Endothelial cell of umbilical vein (primary cell): ENCODE results near the gene UBTD2. TPM values are rescaled to one million over a fixed set of nuclear protein-coding genes. Genes with fewer than 3 reads are reported as not detected.
"Not testable (repeated sequence)": the region's sequence is repeated elsewhere in the genome, so short reads cannot be mapped to it uniquely, and the experiment has no call there.

Experiments used
- BruUV-seq: library from RNA; stranded (reverse); fragments of 400-500 nt; replicated peaks from 2 replicates; lab custom pipeline; 2021; lab: Mats Ljungman, UMichigan
- CTCF ChIA-PET: fragments of 300-600, 350-600 bp; sonication (Branson Sonifier 250); formaldehyde crosslinking; loops from one replicate; lab custom pipeline; 2021; ENCODE audit warnings: antibody characterized with exemption, inconsistent platforms; lab: Charles Lee
- POLR2A ChIA-PET: fragments of 300-600, 350-600 bp; sonication (Branson Sonifier 250); formaldehyde crosslinking; loops from one replicate; lab custom pipeline; 2021; ENCODE audit warnings: antibody characterized with exemption, inconsistent platforms; lab: Charles Lee
- DNase-seq: peaks from one replicate; pipeline ENCODE4 v3.0.0-alpha.2; 2011; ENCODE audit warnings: low read depth, low spot score
- FAIRE-seq: peaks from 2 replicates; lab custom pipeline; 2011; peaks lifted over from hg19 to GRCh38; lab: Jason Lieb, UNC
- H2AFZ ChIP-seq: 2 replicates; pipeline ENCODE4 v1.6.0; 2012; ENCODE audit warnings: low read depth, low read length, control low read depth, inconsistent platforms
- H3K27ac ChIP-seq: 2 replicates; pipeline ENCODE4 v1.5.1; 2011; ENCODE audit warnings: low read depth, mild to moderate bottlenecking, control low read depth, low read length, moderate library complexity; ENCODE audit not compliant: insufficient read depth
- H3K27me3 ChIP-seq, 2 experiments: 2 replicates each; pipeline versions ENCODE4 v1.6.0 to v1.6.1; 2011; ENCODE audit warnings: low read length in 2 of 2, mixed read lengths in 1 of 2; ENCODE audit not compliant: control insufficient read depth in 2 of 2, insufficient read depth in 2 of 2
- H3K36me3 ChIP-seq, 2 experiments: 2 replicates in 1 of 2; 3 replicates in 1 of 2; pipeline ENCODE4 v1.5.1; 2011; ENCODE audit warnings: low read length in 2 of 2, mild to moderate bottlenecking in 1 of 2, moderate library complexity in 1 of 2; ENCODE audit not compliant: control insufficient read depth in 2 of 2, insufficient read depth in 2 of 2; ENCODE audit errors: extremely low read depth in 1 of 2
- H3K4me1 ChIP-seq: 3 replicates; pipeline ENCODE4 v1.5.1; 2011; ENCODE audit warnings: mild to moderate bottlenecking, low read length; ENCODE audit not compliant: control insufficient read depth, insufficient read depth; ENCODE audit errors: extremely low read depth
- H3K4me2 ChIP-seq: 2 replicates; pipeline ENCODE4 v1.6.1; 2011; ENCODE audit warnings: low read length, control low read depth, mixed read lengths; ENCODE audit not compliant: insufficient read depth
- H3K4me3 ChIP-seq, 3 experiments: fragments of 200-600 bp in 1 of 3; sonication (generic), shearing (Covaris generic) in 1 of 3; replicated peaks in 1 of 3; 2 replicates each; pipeline ENCODE4 v1.5.1; 2011 to 2016; ENCODE audit warnings: control low read depth in 3 of 3, low read length in 3 of 3, mild to moderate bottlenecking in 2 of 3, inconsistent platforms in 1 of 3, low read depth in 1 of 3, moderate library complexity in 1 of 3; ENCODE audit not compliant: insufficient read depth in 1 of 3
- H3K79me2 ChIP-seq: 2 replicates; pipeline ENCODE4 v1.6.0; 2012; ENCODE audit warnings: low read length, inconsistent platforms; ENCODE audit not compliant: control insufficient read depth, insufficient read depth
- H3K9ac ChIP-seq: replicated peaks from 2 replicates; pipeline ENCODE3; 2011; ENCODE audit warnings: low read length, control low read depth; ENCODE audit not compliant: insufficient read depth; ENCODE audit errors: extremely low read depth
- H3K9me1 ChIP-seq: replicated peaks from 3 replicates; pipeline ENCODE4 v1.6.0; 2011; ENCODE audit warnings: mild to moderate bottlenecking, low read length; ENCODE audit not compliant: control insufficient read depth, insufficient read depth; ENCODE audit errors: extremely low read depth
- H3K9me3 ChIP-seq: replicated peaks from 2 replicates; pipeline ENCODE4 v1.5.1; 2012; ENCODE audit warnings: low read length, inconsistent platforms; ENCODE audit not compliant: control insufficient read depth, insufficient read depth
- H4K20me1 ChIP-seq: replicated peaks from 2 replicates; pipeline ENCODE3; 2011; ENCODE audit warnings: mild to moderate bottlenecking, low read length; ENCODE audit not compliant: control insufficient read depth, insufficient read depth; ENCODE audit errors: extremely low read depth
- CTCF ChIP-seq, 2 donors: IDR thresholded peaks; 1 replicate in 1 of 2; 2 replicates in 1 of 2; pipeline ENCODE4 v1.5.1; 2011; ENCODE audit warnings: low read length in 2 of 2, mild to moderate bottlenecking in 2 of 2, moderate library complexity in 2 of 2, control low read depth in 1 of 2, inconsistent platforms in 1 of 2, low read depth in 1 of 2; ENCODE audit not compliant: insufficient read depth in 1 of 2; ENCODE audit errors: extremely low read depth in 1 of 2
- EZH2 ChIP-seq: IDR thresholded peaks from 2 replicates; pipeline ENCODE4 v1.6.1; 2012; ENCODE audit warnings: borderline replicate concordance, low read depth, mild to moderate bottlenecking, moderate library complexity, low read length, inconsistent platforms; ENCODE audit not compliant: severe bottlenecking
- FOS ChIP-seq: IDR thresholded peaks from 2 replicates; pipeline ENCODE4 v1.6.1; 2011; ENCODE audit warnings: mild to moderate bottlenecking, low read length, moderate library complexity, borderline replicate concordance; ENCODE audit not compliant: insufficient read depth
- GATA2 ChIP-seq: IDR thresholded peaks from 2 replicates; pipeline ENCODE4 v1.7.0; 2011; ENCODE audit warnings: low read depth, mild to moderate bottlenecking, moderate library complexity, mixed read lengths, low read length; ENCODE audit not compliant: insufficient read length, insufficient read depth
- JUN ChIP-seq: IDR thresholded peaks from 2 replicates; pipeline ENCODE4 v1.6.1; 2011; ENCODE audit warnings: borderline replicate concordance, low read depth; ENCODE audit not compliant: insufficient read length, insufficient read depth
- MAX ChIP-seq: IDR thresholded peaks from 2 replicates; pipeline ENCODE4 v1.6.1; 2011; ENCODE audit not compliant: insufficient read depth, insufficient read length
- MYC ChIP-seq: IDR thresholded peaks from one replicate; pipeline ENCODE4 v1.6.1; 2011; ENCODE audit warnings: mild to moderate bottlenecking, low read depth, low read length
- POLR2A ChIP-seq: IDR thresholded peaks from 2 replicates; pipeline ENCODE4 v1.6.1; 2012; ENCODE audit warnings: low read depth, mild to moderate bottlenecking, control low read depth, low read length
- POLR2AphosphoS5 ChIP-seq: IDR thresholded peaks from 2 replicates; pipeline ENCODE4 v1.6.1; 2012; ENCODE audit warnings: low read depth, mild to moderate bottlenecking, control low read depth, low read length, moderate library complexity; ENCODE audit not compliant: insufficient read depth
- dilution Hi-C: fragments of 300-500 bp; cut with MboI; formaldehyde crosslinking; loops from one replicate; pipeline ENCODE4 v1.15.0; 2019; ENCODE audit warnings: low sequenced_read_pairs; ENCODE audit not compliant: extremely low pct_ligation_motif_present
- intact Hi-C: fragments of 100-400 bp; cut with micrococcal nuclease; formaldehyde crosslinking; loops from one replicate; pipeline ENCODE4 v1.10.0; 2022
- polyA plus RNA-seq, 4 experiments: library from polyadenylated mRNA; depleted of rRNA in 3 of 4; stranded (reverse) in 3 of 4; unstranded in 1 of 4; fragments of >200 nt; gene quantifications; 2 replicates each; pipeline versions ENCODE4 v1.2.1 to v1.2.3, GENCODE V29; 2011 to 2012; ENCODE audit warnings: missing spikeins in 1 of 4
- total RNA-seq: library from RNA; stranded (reverse); gene quantifications from 2 replicates; pipeline ENCODE4 v1.2.3, GENCODE V29; 2021

The UBTD2 gene
- total and polyA plus RNA-seq, 2 donors (not counting 3 experiments of a cell fraction or from before 2014, with no cell fraction given): 10.1 to 22.6 TPM

GRCh38 chr5:172288465-172288864, 4.9 kb upstream of the UBTD2 start:
- Histone ChIP-seq H3K27me3 (peaks cover 0 to 2% of the 10 kb centered on the region in 2 experiments), H3K4me3 (no peak overlapping the region), H3K9me3 (no peaks in the 10 kb centered on the region), H3K36me3 (no peaks in the 10 kb centered on the region), H3K79me2 (no peaks in the 10 kb centered on the region), H3K4me1 (peaks cover 5% of the 10 kb centered on the region), H3K27ac (no peak overlapping the region), H4K20me1 (no peaks in the 10 kb centered on the region), H3K9ac (no peak overlapping the region), H3K9me1 (no peaks in the 10 kb centered on the region), H2AFZ (no peak overlapping the region), H3K4me2 (no peak overlapping the region)
- no peak for FAIRE-seq
- dilution Hi-C loops (no loop called here), intact Hi-C loops (no loop called here)
- ChIA-PET POLR2A (interaction anchor here (0.6 kb wide), 1 partner anchor 1138 kb away, joined by 3 read pairs; no protein-coding TSS in a partner anchor), CTCF (interaction anchor here (1.1 kb wide), 1 partner anchor 100 kb away, joined by 3 read pairs; the partner anchor contains the start of gene STK10)
- no peak for TF ChIP-seq MYC
- no peak for TF ChIP-seq FOS
- TF ChIP-seq GATA2: no peak
- TF ChIP-seq JUN: no peak
- no peak for TF ChIP-seq POLR2AphosphoS5
- TF ChIP-seq CTCF (IDR thresholded peaks at IDR 0.05; ENCODE audit: extremely low read depth in 1 of 2, insufficient read depth in 1 of 2, low read depth in 1 of 2, low read length in 2 of 2): no peak
- TF ChIP-seq MAX: no peak
- TF ChIP-seq POLR2A: no peak
- TF ChIP-seq EZH2: no peak
- DNase-seq: no peak
- BruUV-seq: no TSS peak

- dilution Hi-C loops, H3K27me3 ChIP-seq, H3K9me1 ChIP-seq, H3K36me3 ChIP-seq, intact Hi-C loops, H2AFZ ChIP-seq, H3K9me3 ChIP-seq, H3K27ac ChIP-seq, FAIRE-seq, H3K4me1 ChIP-seq, H3K4me3 ChIP-seq, H4K20me1 ChIP-seq, BruUV-seq, H3K9ac ChIP-seq, DNase-seq, POLR2A ChIA-PET, H3K4me2 ChIP-seq: not testable (repeated sequence)
- CTCF ChIA-PET: interaction anchor here (1.9 kb wide), 1 partner anchor 374 kb away, joined by 4 read pairs; no protein-coding TSS in a partner anchor
- H3K79me2 ChIP-seq: peaks cover 12% of the 10 kb centered on the region
Measured at GRCh38 chr5:172287140-172287539, 3.6 kb upstream of the UBTD2 start.
